SIG-M5 treated with dmso at 0.1 percent for 504 hours (cell line): ENCODE results near the gene SLC44A1.
A peak's percentile ranks its signal among the peaks of the same experiment; 100 is the strongest.
"Not testable (repeated sequence)": the region's sequence is repeated elsewhere in the genome, so short reads cannot be mapped to it uniquely, and the experiment has no call there.

ENCODE experiments used
- DNase-seq: peaks from one replicate; lab custom pipeline; 2025; ENCODE audit not compliant: unreplicated experiment; lab: John Stamatoyannopoulos, UW

SLC44A1 gene

GRCh38 chr9:105242062-105242461, 2.4 kb upstream of the SLC44A1 start:
- DNase-seq, result no peak

DNA sequence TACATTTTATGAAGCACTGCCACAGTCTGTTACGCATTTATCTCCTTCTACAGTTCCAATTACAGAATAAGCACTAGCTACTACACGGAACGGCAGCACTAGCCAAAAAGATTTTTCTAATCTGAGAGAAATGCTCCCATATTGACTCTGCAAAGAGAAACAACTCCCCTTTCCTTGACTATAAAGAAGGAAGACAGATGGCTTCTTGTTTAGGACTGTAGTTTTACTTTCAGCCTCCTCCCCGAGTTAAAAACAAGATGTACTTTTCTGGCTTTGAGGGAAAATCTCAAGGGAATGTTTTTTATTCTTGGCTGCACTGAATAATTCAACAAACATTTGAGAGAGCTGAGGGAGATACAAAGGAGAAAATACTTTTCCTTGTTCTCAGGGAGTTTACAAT, 1.9 kb upstream of the SLC44A1 start:
- DNase-seq, result no peak

- no peak for DNase-seq
Observed at GRCh38 chr9:105243015-105243686, 1.3 kb upstream of the SLC44A1 start.

DNA sequence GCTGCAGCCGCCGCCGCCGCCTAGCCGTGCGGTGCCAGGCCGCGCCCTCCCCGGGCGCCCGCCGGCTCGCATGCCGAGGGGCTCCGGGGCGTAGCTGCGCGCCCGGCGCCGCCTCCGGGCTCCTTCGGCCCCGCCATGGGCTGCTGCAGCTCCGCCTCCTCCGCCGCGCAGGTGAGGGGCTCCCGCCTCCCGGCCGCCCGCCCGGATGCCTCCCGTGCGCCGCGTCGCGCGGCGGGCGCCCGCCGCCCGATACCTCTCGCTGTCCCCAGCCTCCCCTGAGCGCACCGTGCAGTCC, 230 bp downstream of the SLC44A1 start:
- DNase-seq, result no peak

DNA sequence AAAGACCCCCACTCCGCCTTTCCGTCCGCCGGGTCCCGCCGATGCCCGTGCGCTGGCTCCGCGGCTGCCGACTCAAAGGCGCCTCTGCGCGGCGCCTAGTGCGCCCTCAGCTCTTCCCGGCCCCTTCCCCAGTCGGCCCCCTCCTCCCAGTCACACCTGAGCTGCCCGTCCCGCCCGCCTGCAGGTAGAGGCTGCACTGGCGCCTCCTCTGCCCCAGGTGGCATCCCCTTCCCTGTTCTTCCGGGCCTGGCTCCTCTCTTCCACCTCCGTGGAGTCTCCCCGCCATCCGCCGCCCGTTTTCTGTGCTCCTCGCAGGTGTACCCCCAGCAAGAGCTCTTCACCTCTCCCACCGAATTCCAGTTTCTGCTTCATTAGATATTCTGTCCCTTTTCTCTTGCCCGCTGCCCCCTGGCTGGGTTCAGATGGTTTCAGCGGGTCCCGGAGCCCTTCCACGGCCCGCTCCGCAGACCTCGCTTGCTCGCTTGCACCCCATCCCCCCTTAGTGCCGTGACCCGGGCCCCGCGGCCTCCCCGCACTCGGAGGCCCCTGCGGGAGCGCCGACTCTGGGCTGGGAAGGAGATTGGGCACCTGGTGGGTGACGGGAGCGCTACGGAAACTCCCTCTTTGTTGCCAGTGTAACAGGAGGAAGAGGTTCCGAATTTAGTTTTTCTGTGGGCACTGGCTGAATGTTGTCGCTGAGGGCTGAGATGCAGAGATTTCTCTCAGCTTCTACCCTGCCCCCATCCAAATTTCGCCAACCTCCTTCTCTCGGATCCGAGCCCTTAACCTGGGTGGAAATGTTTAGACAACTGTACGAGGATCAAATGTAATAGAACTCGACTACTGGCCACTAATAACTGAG, 809 bp downstream of the SLC44A1 start:
- peak; percentile 43 for DNase-seq

- no peak for DNase-seq
Observed at GRCh38 chr9:105245891-105246161, 1.4 kb downstream of the SLC44A1 start.

GRCh38 chr9:105246656-105247173, 2.3 kb downstream of the SLC44A1 start:
- no peak for DNase-seq

DNA sequence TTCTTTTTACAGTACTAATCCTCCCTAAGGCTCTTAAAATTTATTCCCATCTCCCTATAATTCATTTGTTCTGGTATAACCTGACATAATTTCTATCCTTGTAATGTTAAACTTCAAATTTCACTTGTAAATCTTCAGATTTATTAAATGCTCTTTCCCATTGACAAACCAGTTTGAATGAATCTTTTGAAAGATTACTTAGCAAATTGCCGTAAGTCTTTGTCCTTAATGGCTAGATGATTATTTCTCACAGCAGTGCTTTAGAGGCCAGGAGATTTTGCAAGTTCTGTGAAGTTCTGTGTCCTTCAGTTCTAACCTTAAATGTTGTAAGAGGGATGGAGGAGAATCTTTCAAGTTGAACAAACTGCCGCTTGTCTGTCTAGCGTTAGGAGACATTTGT, 4.2 kb downstream of the SLC44A1 start:
- no peak for DNase-seq

DNA sequence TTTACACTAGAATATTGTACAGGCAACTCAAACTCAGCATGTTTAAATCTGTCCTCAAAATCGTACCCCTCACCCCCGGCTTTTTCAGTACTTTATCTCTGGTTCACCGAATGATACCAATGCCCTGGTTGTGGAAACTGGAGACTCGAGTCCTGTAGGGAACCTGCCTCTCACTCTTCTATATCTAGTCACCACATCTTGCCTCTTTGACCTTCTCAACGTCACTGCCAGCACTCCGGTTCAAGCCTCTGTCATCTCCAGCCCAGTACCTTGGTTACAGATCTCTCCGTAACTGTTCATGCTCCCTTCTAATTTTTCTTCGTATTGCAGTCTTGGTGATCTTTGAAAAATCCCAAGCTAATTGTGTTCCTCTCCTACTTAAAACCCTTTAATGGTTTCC, 6.7 kb downstream of the SLC44A1 start:
- no peak for DNase-seq

- no peak for DNase-seq
Observed at GRCh38 chr9:105251733-105252404, 7.4 kb downstream of the SLC44A1 start.

DNA sequence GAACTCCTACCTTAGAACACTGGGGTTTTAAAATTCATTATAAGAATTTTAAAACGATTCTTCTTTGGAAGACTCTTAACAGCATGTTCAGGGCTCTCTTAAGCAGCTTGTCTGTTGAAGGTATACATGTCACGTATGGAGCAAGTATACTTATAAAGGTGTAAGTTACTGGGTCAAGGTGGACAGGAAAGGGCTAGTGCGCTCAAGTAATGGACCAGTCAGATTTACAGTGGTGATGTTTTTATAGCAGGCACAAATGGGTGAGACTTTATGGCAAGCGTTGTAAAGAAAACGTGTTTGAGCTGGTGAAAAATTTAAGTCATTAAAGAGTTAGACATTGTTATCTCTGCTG, 7.9 kb downstream of the SLC44A1 start:
- no peak for DNase-seq

DNA sequence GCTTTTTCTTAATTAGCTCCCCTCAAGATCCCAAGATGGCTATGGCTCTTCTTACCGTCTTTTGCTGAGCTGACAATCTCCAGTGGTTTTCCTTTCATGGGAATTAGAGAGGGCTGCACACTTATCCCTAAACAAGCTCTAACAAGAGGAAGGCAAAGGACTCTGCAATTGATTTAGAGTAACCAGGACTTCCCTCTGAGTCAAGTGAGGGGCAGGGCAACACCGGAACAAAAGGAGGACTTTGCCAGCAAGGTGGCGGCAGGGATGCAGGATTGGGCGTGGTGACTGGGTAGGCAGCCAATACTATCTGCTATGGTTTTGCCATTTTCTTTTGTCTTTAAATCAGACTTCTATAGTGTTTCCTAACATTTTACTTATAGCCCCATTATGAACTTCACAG, 9.8 kb downstream of the SLC44A1 start:
- DNase-seq, result no peak

GRCh38 chr9:105255421-105255820, 11.0 kb downstream of the SLC44A1 start:
- DNase-seq, result peak; percentile 33

- DNase-seq, result not testable (repeated sequence)
Observed at GRCh38 chr9:105256569-105256968, 12.1 kb downstream of the SLC44A1 start.

- DNase-seq, result no peak
Observed at GRCh38 chr9:105257809-105258208, 13.4 kb downstream of the SLC44A1 start.

- no peak for DNase-seq
Observed at GRCh38 chr9:105258225-105258737, 13.8 kb downstream of the SLC44A1 start.

- no peak for DNase-seq
Observed at GRCh38 chr9:105259274-105259673, 14.8 kb downstream of the SLC44A1 start.

GRCh38 chr9:105259731-105260612, 15.5 kb downstream of the SLC44A1 start:
- DNase-seq, result no peak

DNA sequence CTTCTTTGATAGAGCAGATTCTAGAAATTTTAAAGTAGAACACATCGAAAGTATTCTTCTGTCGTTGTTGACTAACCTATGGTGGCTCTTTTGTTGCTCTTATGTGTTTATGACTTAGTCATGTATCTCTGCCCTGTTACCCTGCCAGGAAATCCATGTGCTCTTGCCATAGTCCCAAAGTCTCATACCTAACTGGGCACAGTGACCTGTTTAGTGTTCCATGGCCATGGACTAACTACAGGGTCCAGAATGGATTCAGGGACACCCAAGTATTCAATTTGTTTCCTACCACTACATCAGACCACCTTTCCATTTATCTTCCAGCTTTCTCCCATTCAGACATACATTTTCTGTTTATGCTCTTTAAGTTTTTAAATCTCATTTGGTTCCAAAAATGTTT, 18.0 kb downstream of the SLC44A1 start:
- DNase-seq, result no peak

GRCh38 chr9:105264380-105264779, 19.9 kb downstream of the SLC44A1 start:
- DNase-seq, result peak; percentile 54

- not testable (repeated sequence) for DNase-seq
Observed at GRCh38 chr9:105268254-105268653, 23.8 kb downstream of the SLC44A1 start.
